ENCODE measurements around the gene MICU2.

MICU2 gene

GRCh38 chr13:21511849-21512248, 92.1 kb downstream of the MICU2 start:
- intact Hi-C loops (cut with DNase I) = no loop called here
- no peak for DNase-seq

- no peak for DNase-seq
- intact Hi-C loops (cut with DNase I) = no loop called here
Observed at GRCh38 chr13:21504379-21504778, 99.6 kb downstream of the MICU2 start.

GRCh38 chr13:21501686-21502085, 102.3 kb downstream of the MICU2 start:
- no peak for DNase-seq
- intact Hi-C loops (cut with DNase I) = no loop called here

GRCh38 chr13:21486322-21486721, 117.6 kb downstream of the MICU2 start:
- no peak for DNase-seq
- intact Hi-C loops (cut with DNase I) = no loop called here

- peak in 1 of 10 donors; percentile 82 for DNase-seq
- intact Hi-C loops (cut with DNase I) = no loop called here
Observed at GRCh38 chr13:21483748-21484147, 120.2 kb downstream of the MICU2 start.

- intact Hi-C loops (cut with DNase I) = no loop called here
- no peak for DNase-seq
Observed at GRCh38 chr13:21481359-21481758, 122.6 kb downstream of the MICU2 start.

GRCh38 chr13:21478881-21479808, 124.8 kb downstream of the MICU2 start:
- intact Hi-C loops (cut with DNase I) = loop anchor here (1.0 kb wide), 2 partner anchors 182 to 536 kb away; no protein-coding TSS in a partner anchor
- DNase-seq = peak in 1 of 10 donors; percentile 57

- DNase-seq = peak; percentile 73 to 97 (median 88)
- intact Hi-C loops (cut with DNase I) = loop anchor here (1.0 to 2.0 kb wide), 2 partner anchors 18 to 43 kb away; partner anchors contain the start of gene ZDHHC20
Observed at GRCh38 chr13:21476893-21477472, 127.0 kb downstream of the MICU2 start.

GRCh38 chr13:21475115-21475514, 128.9 kb downstream of the MICU2 start:
- intact Hi-C loops (cut with DNase I) = no loop called here

GRCh38 chr13:21470785-21471184, 133.2 kb downstream of the MICU2 start:
- intact Hi-C loops (cut with DNase I) = no loop called here
- no peak for DNase-seq

More at GRCh38 chr13:21475115-21475514, 128.9 kb downstream of the MICU2 start:
- DNase-seq = no peak

GRCh38 chr13:21466527-21466926, 137.4 kb downstream of the MICU2 start:
- no peak for DNase-seq
- intact Hi-C loops (cut with DNase I) = no loop called here

GRCh38 chr13:21465710-21466160, 138.2 kb downstream of the MICU2 start:
- DNase-seq = no peak
- intact Hi-C loops (cut with DNase I) = no loop called here

GRCh38 chr13:21463424-21463823, 140.5 kb downstream of the MICU2 start:
- peak in 1 of 10 donors; percentile 21 for DNase-seq
- intact Hi-C loops (cut with DNase I) = no loop called here

- intact Hi-C loops (cut with DNase I) = no loop called here
- no peak for DNase-seq
Observed at GRCh38 chr13:21461131-21461530, 142.8 kb downstream of the MICU2 start.

GRCh38 chr13:21458813-21459701, 144.9 kb downstream of the MICU2 start, which contains the start of gene ZDHHC20:
Gene ZDHHC20 (minus strand): TSS chr13:21459303. CDS start chr13:21459171, 132 bp downstream.
- intact Hi-C loops (cut with DNase I) = loop anchor here (2.0 kb wide), 1 partner anchor 18 kb away; no protein-coding TSS in a partner anchor
- peak; percentile 81 to 99 (median 92) for DNase-seq

GRCh38 chr13:21458451-21458812, 145.5 kb downstream of the MICU2 start:
- peak in 6 of 10 donors; percentile 30 to 88 (median 54) for DNase-seq
- intact Hi-C loops (cut with DNase I) = loop anchor here (2.0 kb wide), 1 partner anchor 18 kb away; no protein-coding TSS in a partner anchor

- intact Hi-C loops (cut with DNase I) = no loop called here
- DNase-seq = no peak
Observed at GRCh38 chr13:21453387-21454081, 150.4 kb downstream of the MICU2 start.

- intact Hi-C loops (cut with DNase I) = no loop called here
Observed at GRCh38 chr13:21450936-21451335, 153.0 kb downstream of the MICU2 start.

GRCh38 chr13:21446656-21447055, 157.3 kb downstream of the MICU2 start:
- intact Hi-C loops (cut with DNase I) = no loop called here
- DNase-seq = no peak

More at GRCh38 chr13:21450936-21451335, 153.0 kb downstream of the MICU2 start:
- DNase-seq = no peak

- no peak for DNase-seq
- intact Hi-C loops (cut with DNase I) = no loop called here
Observed at GRCh38 chr13:21445759-21446158, 158.2 kb downstream of the MICU2 start.
